Stimulated activated CD4-positive, alpha-beta T cell treated with anti-CD3 and anti-CD28 coated beads, Interleukin-12 subunit alpha, Interleukin-12 subunit beta, amount 100 ng/mL, for 24 hours (primary cell): ENCODE results near the gene DCAF8L1.
"Not testable (repeated sequence)": the region's sequence is repeated elsewhere in the genome, so short reads cannot be mapped to it uniquely, and the experiment has no call there.

Experiments used
- DNase-seq, 2 experiments: peaks; one replicate each; pipeline ENCODE4 v3.0.0-alpha.2; 2020; ENCODE audit warnings: low read depth in 2 of 2

DCAF8L1 gene

DNA sequence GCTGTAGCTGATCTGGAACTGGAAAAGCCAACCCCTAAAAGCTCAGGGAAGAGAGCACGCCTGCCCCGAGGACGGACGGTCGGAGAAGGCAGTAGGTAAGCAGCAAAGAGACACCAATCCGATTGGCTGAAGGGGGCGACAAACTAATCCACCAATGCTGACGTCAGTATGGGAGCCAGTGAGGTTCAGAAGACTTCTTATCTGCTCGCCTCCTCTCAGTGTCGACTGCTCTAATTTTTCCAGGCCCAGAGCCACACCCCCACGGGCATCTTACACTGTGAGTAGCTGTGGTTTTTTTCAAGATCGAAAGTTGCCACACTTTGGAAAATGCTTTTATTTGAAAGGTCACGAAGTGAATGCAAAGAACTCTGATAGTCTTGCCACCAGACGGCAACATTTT lies at the start of gene DCAF8L1:
Gene DCAF8L1 (minus strand): TSS at position 101 of the 400 bp plus-strand sequence. CDS start 115 bp downstream, outside the sequence.
- no peak for DNase-seq

- DNase-seq = no peak
Measured at GRCh38 chrX:28022371-28022770, 41.1 kb upstream of the DCAF8L1 start.

DNA sequence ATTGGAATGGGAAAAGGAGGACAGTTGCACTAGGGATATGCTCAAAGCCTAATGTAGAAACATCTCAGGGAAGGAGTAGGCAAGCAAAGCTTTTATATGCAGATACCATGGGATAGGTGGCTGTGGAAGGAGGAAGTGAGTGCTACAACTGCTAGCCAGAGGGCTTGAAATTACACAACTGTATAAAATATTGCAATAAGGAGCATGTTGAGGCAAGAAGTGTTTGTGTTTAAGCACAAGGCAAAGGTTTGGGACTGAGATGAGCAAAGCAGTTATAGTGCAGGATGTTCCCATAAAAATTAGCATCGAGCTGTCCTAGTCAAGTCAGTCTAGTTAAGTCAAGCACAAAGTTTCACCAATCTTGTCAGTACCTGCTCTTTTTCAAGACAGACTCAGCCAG lies 35.6 kb upstream of the DCAF8L1 start:
- DNase-seq = no peak

DNA sequence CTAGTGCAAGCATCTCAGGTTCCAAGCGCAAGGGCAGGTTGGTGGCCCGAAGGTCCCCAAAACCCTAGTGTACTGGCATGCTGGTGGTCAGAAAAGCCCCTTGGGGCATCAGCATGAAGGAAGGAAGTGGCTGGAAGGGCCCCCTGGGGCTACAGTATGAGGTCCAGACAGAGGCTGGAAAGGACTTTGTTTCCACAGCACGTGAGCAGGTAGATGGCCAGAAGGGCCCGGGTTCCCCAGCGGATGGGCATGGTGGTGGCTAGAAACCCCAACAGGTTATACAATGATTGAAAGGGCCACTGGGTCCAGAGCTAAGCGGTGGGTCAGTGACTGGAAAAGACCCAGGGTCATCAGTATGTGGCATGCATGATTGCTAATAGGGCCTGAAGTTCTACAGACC lies 34.7 kb upstream of the DCAF8L1 start:
- no peak for DNase-seq

GRCh38 chrX:28010875-28011274 lies 29.6 kb upstream of the DCAF8L1 start:
- DNase-seq = no peak

DNA sequence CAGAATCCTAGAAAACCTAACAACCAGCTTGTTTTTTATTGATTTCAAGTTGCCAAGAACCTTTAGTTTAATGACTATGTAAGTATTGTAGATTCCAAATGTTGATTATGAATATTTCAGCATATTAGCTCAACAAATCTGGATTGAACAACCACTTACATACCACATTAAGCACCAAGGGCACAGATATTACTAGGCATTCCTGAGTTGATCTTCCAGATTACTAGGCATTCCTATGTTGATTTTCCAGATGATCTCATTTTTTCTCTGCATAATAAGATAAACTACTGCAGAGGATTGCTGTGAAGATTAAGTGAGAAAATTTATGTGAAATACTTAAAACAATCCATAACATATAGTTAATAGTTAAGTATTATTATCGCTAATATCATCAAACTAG lies 17.4 kb upstream of the DCAF8L1 start:
- no peak for DNase-seq

- DNase-seq = no peak
Measured at GRCh38 chrX:27997622-27998021, 16.4 kb upstream of the DCAF8L1 start.

GRCh38 chrX:27996132-27996531 lies 14.9 kb upstream of the DCAF8L1 start:
- DNase-seq = no peak

DNA sequence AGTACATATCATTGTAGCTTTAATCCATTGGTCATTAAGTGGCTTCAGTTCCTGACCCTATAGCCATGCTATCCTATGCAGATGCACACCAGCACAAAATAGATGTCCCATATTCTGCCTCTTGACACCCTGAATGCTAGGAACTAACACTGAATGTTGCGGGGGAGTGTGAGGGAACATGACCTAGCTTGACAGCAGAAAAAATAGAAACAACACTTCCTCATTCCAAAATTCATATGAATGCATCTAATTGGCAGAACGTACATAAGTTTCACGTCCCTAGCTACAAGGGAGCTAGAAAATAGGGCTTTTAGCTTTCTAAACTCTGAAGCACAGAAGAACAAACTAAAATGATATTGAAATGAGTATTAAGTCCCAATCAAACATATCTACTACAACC lies 14.4 kb upstream of the DCAF8L1 start:
- DNase-seq = no peak

GRCh38 chrX:27987862-27988646 lies 6.8 kb upstream of the DCAF8L1 start:
- DNase-seq = no peak

- not testable (repeated sequence) for DNase-seq
Measured at GRCh38 chrX:27976934-27977333, 4.3 kb downstream of the DCAF8L1 start.

DNA sequence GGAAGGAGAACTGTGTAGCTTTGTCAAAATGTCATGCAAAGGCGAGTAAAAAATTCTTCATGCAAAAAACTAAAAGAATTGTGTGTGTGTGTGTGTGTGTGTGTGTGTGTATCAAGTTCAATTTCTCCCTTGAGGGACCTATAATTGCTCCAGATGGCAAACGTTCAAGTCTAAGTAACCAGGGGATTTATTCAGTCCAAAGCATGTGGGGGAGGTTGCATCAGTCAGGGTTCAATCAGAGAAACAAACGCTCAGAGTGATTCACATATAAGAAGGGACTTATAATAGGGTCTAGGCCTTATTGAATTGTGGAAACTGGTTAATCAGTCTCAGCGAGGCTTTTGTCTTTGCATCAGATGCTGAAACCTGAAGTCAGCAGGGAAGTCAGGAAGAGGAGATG lies 5.0 kb downstream of the DCAF8L1 start:
- no peak for DNase-seq

DNA sequence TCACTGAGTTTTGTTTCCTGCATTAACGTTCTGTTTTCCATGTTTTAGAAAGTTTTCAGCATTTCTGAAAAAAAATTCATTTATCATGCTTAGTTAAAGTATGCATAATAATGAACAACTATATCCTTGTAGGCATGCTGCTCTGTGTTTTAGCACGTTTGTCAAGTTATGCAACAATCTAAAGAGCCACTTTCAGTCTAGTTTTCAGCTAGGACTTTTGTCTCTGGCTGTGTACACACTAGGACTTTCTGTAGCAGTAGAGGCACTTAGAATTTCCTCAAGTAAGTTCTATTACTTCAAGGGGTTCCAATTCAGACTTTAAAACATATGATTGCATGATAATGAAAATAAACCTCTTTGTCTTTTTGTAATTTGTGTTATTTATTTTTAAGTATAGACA lies 12.4 kb downstream of the DCAF8L1 start:
- DNase-seq = no peak

GRCh38 chrX:27968352-27968751 lies 12.9 kb downstream of the DCAF8L1 start:
- DNase-seq = no peak

DNA sequence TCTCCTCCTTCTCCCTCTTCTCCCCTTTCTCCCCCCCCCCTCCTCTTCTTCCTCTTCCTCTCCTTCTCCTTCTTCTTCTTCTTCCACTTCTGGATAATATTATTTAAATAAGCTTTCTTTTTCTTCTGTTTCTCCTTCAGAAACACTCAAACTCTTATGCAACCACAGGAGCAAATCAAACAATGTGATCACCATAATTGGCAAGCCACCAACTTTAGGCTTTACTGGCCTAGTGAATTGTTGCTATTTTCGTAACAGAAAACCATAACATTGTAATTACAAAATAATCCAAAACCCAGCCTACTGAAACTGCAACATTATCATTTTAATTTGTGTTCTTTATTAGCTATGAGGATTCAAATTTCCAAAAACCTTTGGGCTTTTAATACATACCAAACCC lies 14.3 kb downstream of the DCAF8L1 start:
- no peak for DNase-seq

DNA sequence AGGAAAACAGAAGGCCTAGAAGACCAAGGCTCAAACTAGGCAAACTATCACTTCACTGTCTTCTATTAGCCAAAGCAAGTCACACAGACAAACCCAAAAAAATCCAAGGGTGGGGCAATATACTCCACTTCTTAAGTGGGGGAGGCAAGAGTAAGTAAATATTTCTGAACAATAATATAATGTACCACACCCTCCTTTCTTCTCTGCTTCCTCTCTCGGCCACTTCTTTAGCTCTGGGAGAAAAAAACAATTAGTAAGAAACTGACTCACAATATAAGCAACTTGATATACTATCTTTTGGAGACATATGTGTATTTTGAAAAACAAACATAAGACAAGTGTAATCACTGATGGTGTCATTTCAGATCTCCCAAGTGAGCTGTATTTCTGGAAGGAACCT lies 14.8 kb downstream of the DCAF8L1 start:
- DNase-seq = no peak

DNA sequence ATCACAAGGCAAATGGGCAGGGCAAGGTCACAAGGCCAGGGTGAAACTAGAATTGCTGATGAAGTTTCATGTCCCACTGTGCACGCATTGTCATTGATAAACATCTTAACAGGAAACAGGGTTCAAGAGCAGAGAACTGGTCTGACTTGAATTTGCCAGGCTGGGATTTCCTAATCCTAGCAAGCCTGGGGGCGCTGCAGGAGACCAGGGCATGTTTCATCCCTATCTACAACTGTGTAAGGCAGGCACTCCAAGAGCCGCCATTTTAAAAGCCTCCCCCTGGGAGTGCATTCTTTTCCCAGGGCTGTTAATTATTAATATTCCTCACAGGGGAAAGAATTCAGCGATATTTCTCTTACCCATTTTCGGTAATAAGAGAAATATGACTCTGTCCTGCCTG lies 15.9 kb downstream of the DCAF8L1 start:
- not testable (repeated sequence) for DNase-seq

- DNase-seq = no peak
Measured at GRCh38 chrX:27964432-27964831, 16.8 kb downstream of the DCAF8L1 start.

GRCh38 chrX:27960410-27960809 lies 20.8 kb downstream of the DCAF8L1 start:
- DNase-seq = not testable (repeated sequence)

DNA sequence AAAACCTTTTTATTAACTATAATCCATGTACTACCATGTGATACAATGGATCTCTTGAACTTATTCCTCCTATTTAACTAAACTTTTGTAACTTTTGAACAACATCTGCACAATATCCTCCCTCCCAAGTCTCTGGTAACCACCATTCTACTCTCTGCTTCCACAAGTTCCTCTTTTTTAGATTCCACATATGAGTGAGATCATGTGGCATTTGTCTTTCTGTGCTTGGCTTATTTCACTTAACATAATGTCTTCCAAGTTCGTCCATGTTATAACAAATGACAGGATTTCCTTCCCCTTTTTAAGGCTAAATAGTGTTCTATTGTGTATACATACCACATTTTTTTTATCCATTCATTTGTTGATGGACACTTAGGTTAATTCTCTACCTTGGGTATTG lies 28.1 kb downstream of the DCAF8L1 start:
- no peak for DNase-seq

GRCh38 chrX:27933361-27933760 lies 47.9 kb downstream of the DCAF8L1 start:
- DNase-seq = no peak
